ENCODE data around the gene ARHGAP26. TPM values are rescaled to one million over a fixed set of nuclear protein-coding genes. Genes with fewer than 3 reads are reported as not detected.

The ARHGAP26 gene
- total and polyA plus RNA-seq, 4 donors: 1.8 to 16.7 (median 4.1) TPM

DNA sequence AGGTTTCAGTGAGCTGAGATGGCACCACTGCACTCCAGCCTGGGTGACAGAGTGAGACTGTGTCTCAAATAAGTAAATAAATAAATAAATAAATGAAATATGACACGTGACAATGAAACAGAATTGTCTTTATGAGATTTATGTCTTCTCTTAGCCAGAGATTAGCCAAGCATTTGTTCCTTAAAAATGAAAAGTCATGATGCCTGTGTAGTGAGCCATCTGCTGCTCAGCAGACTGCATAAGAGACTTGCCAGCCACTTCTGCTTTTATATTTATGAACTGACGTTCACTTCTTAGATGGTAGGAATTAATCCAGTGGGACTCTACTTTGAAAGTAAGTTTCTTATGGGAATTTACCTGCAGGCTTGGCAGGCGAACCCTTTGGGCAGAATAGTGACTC is 405.9 kb downstream of the ARHGAP26 start:
- TF ChIP-seq GABPA (IDR thresholded peaks at IDR 0.05 in 1 of 2, conservative IDR thresholded peaks at IDR 0.05 in 1 of 2) (no peak), HNF4A (conservative IDR thresholded peaks at IDR 0.05) (no peak), RXRA (IDR thresholded peaks at IDR 0.05) (no peak), YY1 (IDR thresholded peaks at IDR 0.05) (no peak), REST (IDR thresholded peaks at IDR 0.05) (no peak)
- TF ChIP-seq, protein P1, sequence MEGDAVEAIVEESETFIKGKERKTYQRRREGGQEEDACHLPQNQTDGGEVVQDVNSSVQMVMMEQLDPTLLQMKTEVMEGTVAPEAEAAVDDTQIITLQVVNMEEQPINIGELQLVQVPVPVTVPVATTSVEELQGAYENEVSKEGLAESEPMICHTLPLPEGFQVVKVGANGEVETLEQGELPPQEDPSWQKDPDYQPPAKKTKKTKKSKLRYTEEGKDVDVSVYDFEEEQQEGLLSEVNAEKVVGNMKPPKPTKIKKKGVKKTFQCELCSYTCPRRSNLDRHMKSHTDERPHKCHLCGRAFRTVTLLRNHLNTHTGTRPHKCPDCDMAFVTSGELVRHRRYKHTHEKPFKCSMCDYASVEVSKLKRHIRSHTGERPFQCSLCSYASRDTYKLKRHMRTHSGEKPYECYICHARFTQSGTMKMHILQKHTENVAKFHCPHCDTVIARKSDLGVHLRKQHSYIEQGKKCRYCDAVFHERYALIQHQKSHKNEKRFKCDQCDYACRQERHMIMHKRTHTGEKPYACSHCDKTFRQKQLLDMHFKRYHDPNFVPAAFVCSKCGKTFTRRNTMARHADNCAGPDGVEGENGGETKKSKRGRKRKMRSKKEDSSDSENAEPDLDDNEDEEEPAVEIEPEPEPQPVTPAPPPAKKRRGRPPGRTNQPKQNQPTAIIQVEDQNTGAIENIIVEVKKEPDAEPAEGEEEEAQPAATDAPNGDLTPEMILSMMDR (IDR thresholded peaks at IDR 0.05; ENCODE audit: low read depth, low read length, missing input control): no peak
- TF ChIP-seq, protein P2, sequence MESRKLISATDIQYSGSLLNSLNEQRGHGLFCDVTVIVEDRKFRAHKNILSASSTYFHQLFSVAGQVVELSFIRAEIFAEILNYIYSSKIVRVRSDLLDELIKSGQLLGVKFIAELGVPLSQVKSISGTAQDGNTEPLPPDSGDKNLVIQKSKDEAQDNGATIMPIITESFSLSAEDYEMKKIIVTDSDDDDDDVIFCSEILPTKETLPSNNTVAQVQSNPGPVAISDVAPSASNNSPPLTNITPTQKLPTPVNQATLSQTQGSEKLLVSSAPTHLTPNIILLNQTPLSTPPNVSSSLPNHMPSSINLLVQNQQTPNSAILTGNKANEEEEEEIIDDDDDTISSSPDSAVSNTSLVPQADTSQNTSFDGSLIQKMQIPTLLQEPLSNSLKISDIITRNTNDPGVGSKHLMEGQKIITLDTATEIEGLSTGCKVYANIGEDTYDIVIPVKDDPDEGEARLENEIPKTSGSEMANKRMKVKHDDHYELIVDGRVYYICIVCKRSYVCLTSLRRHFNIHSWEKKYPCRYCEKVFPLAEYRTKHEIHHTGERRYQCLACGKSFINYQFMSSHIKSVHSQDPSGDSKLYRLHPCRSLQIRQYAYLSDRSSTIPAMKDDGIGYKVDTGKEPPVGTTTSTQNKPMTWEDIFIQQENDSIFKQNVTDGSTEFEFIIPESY (IDR thresholded peaks at IDR 0.05): no peak
- TF ChIP-seq, protein P3, sequence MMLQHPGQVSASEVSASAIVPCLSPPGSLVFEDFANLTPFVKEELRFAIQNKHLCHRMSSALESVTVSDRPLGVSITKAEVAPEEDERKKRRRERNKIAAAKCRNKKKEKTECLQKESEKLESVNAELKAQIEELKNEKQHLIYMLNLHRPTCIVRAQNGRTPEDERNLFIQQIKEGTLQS (IDR thresholded peaks at IDR 0.05): no peak
- TF ChIP-seq, protein P4, sequence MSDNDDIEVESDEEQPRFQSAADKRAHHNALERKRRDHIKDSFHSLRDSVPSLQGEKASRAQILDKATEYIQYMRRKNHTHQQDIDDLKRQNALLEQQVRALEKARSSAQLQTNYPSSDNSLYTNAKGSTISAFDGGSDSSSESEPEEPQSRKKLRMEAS (IDR thresholded peaks at IDR 0.05): no peak
- H3K4me1 ChIP-seq (ENCODE audit: control insufficient read depth in 4 of 4, insufficient read depth in 4 of 4, low read length in 3 of 4): peaks cover 0 to 7% (median 2%) of the 10 kb centered on the region in 4 donors
- H3K27ac ChIP-seq (ENCODE audit: low read depth in 1 of 2, low read length in 2 of 2): no peak overlapping the region
- no peaks in the 10 kb centered on the region for H3K9me3 ChIP-seq (ENCODE audit: control insufficient read depth in 4 of 4, low read length in 3 of 4)
- H3K27me3 ChIP-seq (ENCODE audit: control insufficient read depth in 4 of 4, insufficient read depth in 4 of 4, low read length in 3 of 4): no peaks in the 10 kb centered on the region
- no peak overlapping the region for H3K9ac ChIP-seq (ENCODE audit: low read depth in 1 of 2, low read length in 2 of 2)
- WGBS: 87% methylated on average over 3 of the region's 3 CpGs
- H3K36me3 ChIP-seq (ENCODE audit: control insufficient read depth in 4 of 4, insufficient read depth in 3 of 4, low read depth in 1 of 4, low read length in 3 of 4): no peaks in the 10 kb centered on the region
- no peak for DNase-seq (ENCODE audit: low spot score)
- H3K4me3 ChIP-seq (ENCODE audit: low read depth in 1 of 3, low read length in 3 of 3): no peak overlapping the region

DNA sequence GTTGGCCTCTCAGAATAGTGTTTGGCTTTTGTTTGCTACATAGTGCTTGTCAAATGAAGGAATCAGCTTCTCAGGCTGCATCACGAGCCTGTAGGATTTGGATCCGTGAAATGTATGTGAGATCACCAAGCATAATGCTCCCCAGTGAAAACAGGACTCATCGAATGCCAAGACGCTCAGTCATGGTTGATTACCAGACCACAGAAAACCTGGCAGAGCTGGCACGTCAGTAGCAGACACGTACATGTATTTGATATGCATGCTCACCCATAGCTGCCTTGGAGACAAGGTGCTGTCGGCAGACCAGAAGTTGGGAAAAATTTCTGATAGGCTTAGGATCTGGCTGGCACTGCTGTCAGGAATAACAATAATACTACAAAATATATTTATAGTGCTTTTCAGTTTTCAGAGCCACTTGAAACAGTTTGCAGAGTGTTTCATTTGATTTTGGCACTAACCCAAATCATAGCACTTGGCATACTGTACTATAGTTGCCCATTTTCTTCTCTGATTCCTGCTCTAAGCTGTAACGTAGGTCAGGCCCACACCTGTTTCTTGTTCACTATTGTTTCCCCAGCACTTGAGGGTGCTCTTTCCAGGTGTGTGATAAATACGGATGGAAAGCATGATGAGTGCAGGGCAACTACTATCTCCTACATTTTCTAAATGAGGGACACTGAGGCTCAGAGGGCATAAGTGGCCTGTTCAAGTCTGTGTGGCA is 407.2 kb downstream of the ARHGAP26 start:
- H3K9me3 ChIP-seq (ENCODE audit: control insufficient read depth in 4 of 4, low read length in 3 of 4): no peaks in the 10 kb centered on the region
- no peaks in the 10 kb centered on the region for H3K27me3 ChIP-seq (ENCODE audit: control insufficient read depth in 4 of 4, insufficient read depth in 4 of 4, low read length in 3 of 4)
- H3K9ac ChIP-seq (ENCODE audit: low read depth in 1 of 2, low read length in 2 of 2): no peak overlapping the region
- 96% methylated on average over 9 of the region's 9 CpGs for WGBS
- no peak for DNase-seq (ENCODE audit: low spot score)
- H3K4me1 ChIP-seq (ENCODE audit: control insufficient read depth in 4 of 4, insufficient read depth in 4 of 4, low read length in 3 of 4): peaks cover 0 to 16% (median 8%) of the 10 kb centered on the region in 4 donors
- H3K4me3 ChIP-seq (ENCODE audit: low read depth in 1 of 3, low read length in 3 of 3): no peak overlapping the region
- no peak overlapping the region for H3K27ac ChIP-seq (ENCODE audit: low read depth in 1 of 2, low read length in 2 of 2)
- no peaks in the 10 kb centered on the region for H3K36me3 ChIP-seq (ENCODE audit: control insufficient read depth in 4 of 4, insufficient read depth in 3 of 4, low read depth in 1 of 4, low read length in 3 of 4)
- TF ChIP-seq REST (IDR thresholded peaks at IDR 0.05) (no peak), GABPA (IDR thresholded peaks at IDR 0.05 in 1 of 2, conservative IDR thresholded peaks at IDR 0.05 in 1 of 2) (no peak)
- TF ChIP-seq, protein P4 (IDR thresholded peaks at IDR 0.05): no peak

All from liver (tissue), 9 donors.